Measurements from ENCODE around the gene NEK11. TPM values are rescaled to one million over a fixed set of nuclear protein-coding genes. Genes with fewer than 3 reads are reported as not detected.

The NEK11 gene
- total RNA-seq, 1 donor from 2014 or later, result 3.8 TPM

DNA sequence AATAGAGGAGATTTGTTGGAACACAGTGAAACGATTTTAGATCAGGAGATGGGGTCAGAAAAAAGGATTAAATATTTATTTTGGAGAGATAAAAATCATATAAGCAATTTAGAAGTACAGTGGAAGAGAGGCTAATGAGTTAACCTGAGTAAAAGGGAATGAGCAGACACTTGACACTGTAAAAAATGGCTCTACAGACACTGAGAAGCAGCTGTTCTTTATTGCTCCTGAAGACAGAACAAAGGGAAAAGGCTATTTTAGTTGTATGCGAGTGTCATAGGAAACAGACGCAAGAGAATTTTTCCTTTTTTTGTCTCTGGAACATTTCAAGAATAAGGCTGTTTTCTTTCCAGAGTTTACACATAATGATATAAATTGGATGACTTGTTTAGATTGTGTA is 34.3 kb upstream of the NEK11 start:
- intact Hi-C loops (cut with DNase I), result no loop called here
- ATAC-seq, result no peak
- Histone ChIP-seq H3K4me3 (no peak overlapping the region), H3K27ac (no peak overlapping the region), H3K27me3 (no peaks in the 10 kb centered on the region), H3K9me3 (no peaks in the 10 kb centered on the region), H3K4me1 (no peaks in the 10 kb centered on the region), H3K36me3 (peaks cover 43% of the 10 kb centered on the region)
- TF ChIP-seq CTCF (IDR thresholded peaks at IDR 0.05), result no peak
- no peak for DNase-seq

DNA sequence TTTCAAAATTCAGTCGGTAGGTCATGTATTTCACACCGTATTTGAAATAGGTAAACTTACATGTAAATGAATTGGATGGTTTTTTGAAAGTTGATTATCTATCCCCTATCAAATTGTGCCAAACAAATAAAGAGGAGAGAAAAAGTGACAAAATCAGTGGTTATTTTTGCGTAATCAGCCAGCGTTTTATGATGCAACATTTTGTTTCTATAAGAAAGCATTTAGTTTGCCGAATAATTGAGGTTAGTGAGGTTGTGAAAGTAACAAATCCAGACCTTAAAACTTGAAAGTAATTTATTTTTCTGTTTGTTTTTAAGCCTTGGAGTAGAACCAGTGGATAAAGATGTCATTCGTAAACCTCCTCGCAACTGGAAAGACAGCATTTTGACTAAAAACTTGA is 29.4 kb upstream of the NEK11 start:
- H3K36me3 ChIP-seq, result peaks cover 78% of the 10 kb centered on the region
- H3K9me3 ChIP-seq, result no peaks in the 10 kb centered on the region
- intact Hi-C loops (cut with DNase I), result no loop called here
- no peaks in the 10 kb centered on the region for H3K4me1 ChIP-seq
- H3K27ac ChIP-seq, result no peak overlapping the region
- H3K27me3 ChIP-seq, result no peaks in the 10 kb centered on the region
- no peak overlapping the region for H3K4me3 ChIP-seq
- ATAC-seq (no peak), DNase-seq (no peak)
- TF ChIP-seq CTCF (IDR thresholded peaks at IDR 0.05), result no peak

- Histone ChIP-seq H3K27ac (no peak overlapping the region), H3K36me3 (peaks cover 62% of the 10 kb centered on the region), H3K27me3 (no peaks in the 10 kb centered on the region), H3K4me1 (no peaks in the 10 kb centered on the region), H3K4me3 (no peak overlapping the region), H3K9me3 (no peaks in the 10 kb centered on the region)
- DNase-seq, result no peak
- TF ChIP-seq CTCF (IDR thresholded peaks at IDR 0.05), result no peak
- intact Hi-C loops (cut with DNase I), result no loop called here
- no peak for ATAC-seq
Measured at GRCh38 chr3:131001071-131001470, 25.6 kb upstream of the NEK11 start.

- no peak overlapping the region for H3K27ac ChIP-seq
- no peaks in the 10 kb centered on the region for H3K27me3 ChIP-seq
- H3K4me1 ChIP-seq, result no peaks in the 10 kb centered on the region
- H3K4me3 ChIP-seq, result no peak overlapping the region
- no peaks in the 10 kb centered on the region for H3K9me3 ChIP-seq
- ATAC-seq (no peak), DNase-seq (no peak)
- intact Hi-C loops (cut with DNase I), result no loop called here
- peaks cover 49% of the 10 kb centered on the region for H3K36me3 ChIP-seq
- no peak for TF ChIP-seq CTCF (IDR thresholded peaks at IDR 0.05)
Measured at GRCh38 chr3:131004603-131005002, 22.1 kb upstream of the NEK11 start.

- Histone ChIP-seq H3K4me1 (no peaks in the 10 kb centered on the region), H3K27me3 (no peaks in the 10 kb centered on the region), H3K36me3 (peaks cover 42% of the 10 kb centered on the region), H3K27ac (no peak overlapping the region), H3K9me3 (no peaks in the 10 kb centered on the region), H3K4me3 (no peak overlapping the region)
- intact Hi-C loops (cut with DNase I), result no loop called here
- no peak for TF ChIP-seq CTCF (IDR thresholded peaks at IDR 0.05)
- ATAC-seq (no peak), DNase-seq (no peak)
Measured at GRCh38 chr3:131007256-131007655, 19.4 kb upstream of the NEK11 start.

GRCh38 chr3:131007782-131008181 is 18.9 kb upstream of the NEK11 start:
- ATAC-seq (no peak), DNase-seq (no peak)
- Histone ChIP-seq H3K9me3 (no peaks in the 10 kb centered on the region), H3K27me3 (no peaks in the 10 kb centered on the region), H3K27ac (no peak overlapping the region), H3K36me3 (peaks cover 41% of the 10 kb centered on the region), H3K4me3 (no peak overlapping the region), H3K4me1 (no peaks in the 10 kb centered on the region)
- TF ChIP-seq CTCF (IDR thresholded peaks at IDR 0.05), result no peak
- intact Hi-C loops (cut with DNase I), result no loop called here

Measured in upper lobe of right lung (tissue), 1 donor.